ENCODE data around the gene CENPK. TPM values are rescaled to one million over a fixed set of nuclear protein-coding genes. Genes with fewer than 3 reads are reported as not detected.

CENPK gene
- total RNA-seq, 1 experiment from 2014 or later, result 46.0 TPM

GRCh38 chr5:65577141-65577540 lies 14.2 kb upstream of the CENPK start:
- Histone ChIP-seq H2AK5ac (ENCODE audit: insufficient read length, low read length) (no peak overlapping the region), H4K5ac (ENCODE audit: insufficient read length, low read depth, low read length) (no peak overlapping the region), H2BK15ac (ENCODE audit: low read depth, low read length) (no peak overlapping the region), H2BK5ac (ENCODE audit: insufficient read length, low read length) (no peak overlapping the region), H4K20me1 (ENCODE audit: control insufficient read depth, insufficient read depth, insufficient read length) (no peaks in the 10 kb centered on the region), H3K14ac (ENCODE audit: insufficient read depth, low read length) (no peak overlapping the region), H3K79me2 (ENCODE audit: insufficient read depth, low read length) (no peaks in the 10 kb centered on the region), H3K4me1 (ENCODE audit: insufficient read depth, low read length) (no peaks in the 10 kb centered on the region), H3K23me2 (ENCODE audit: insufficient read length, low read depth, low read length, poor library complexity, severe bottlenecking) (no peaks in the 10 kb centered on the region), H3K4me2 (ENCODE audit: insufficient read depth, insufficient read length, low read length) (no peak overlapping the region), H3K27me3 (ENCODE audit: insufficient read depth, low read length) (no peaks in the 10 kb centered on the region), H3K23ac (ENCODE audit: insufficient read length, low read depth, low read length) (no peak overlapping the region), H2AFZ (ENCODE audit: low read length) (no peak overlapping the region), H3K9me3 (ENCODE audit: control insufficient read depth, low read depth, low read length) (no peaks in the 10 kb centered on the region), H3K9ac (ENCODE audit: extremely low read depth, insufficient read length, low read length) (no peak overlapping the region), H4K8ac (replicated peaks; ENCODE audit: insufficient read length, low read depth, low read length) (no peak overlapping the region), H2BK20ac (ENCODE audit: low read depth, low read length, poor library complexity, severe bottlenecking) (no peak overlapping the region), H3K27ac (ENCODE audit: insufficient read length, low read depth, low read length) (no peak overlapping the region), H3K79me1 (ENCODE audit: insufficient read depth, low read depth, low read length, poor library complexity, severe bottlenecking) (no peaks in the 10 kb centered on the region), H3K18ac (ENCODE audit: insufficient read length, low read depth, low read length) (no peak overlapping the region), H2BK12ac (ENCODE audit: insufficient read length, low read depth, low read length) (no peak overlapping the region), H3K4ac (ENCODE audit: low read depth, low read length) (no peak overlapping the region), H3K56ac (ENCODE audit: insufficient read length, low read depth, low read length) (no peak overlapping the region), H2BK120ac (ENCODE audit: low read depth, low read length, poor library complexity, severe bottlenecking) (no peak overlapping the region), H4K91ac (ENCODE audit: insufficient read length, low read depth, low read length) (no peak overlapping the region), H3T11ph (ENCODE audit: low read length) (no peak overlapping the region)
- Mint-ChIP-seq H3K27ac (no peak overlapping the region), H3K4me1 (no peaks in the 10 kb centered on the region), H3K4me3 (no peak overlapping the region), H3K9me3 (no peaks in the 10 kb centered on the region), H3K27me3 (ENCODE audit: low read depth) (no peaks in the 10 kb centered on the region), H3K36me3 (ENCODE audit: insufficient read depth in 1 of 3, low read depth in 3 of 3) (peaks cover 4 to 46% (median 43%) of the 10 kb centered on the region in 3 experiments; a peak in 5 of 7 replicates)
- no peak for TF ChIP-seq CTCF (conservative IDR thresholded peaks at IDR 0.05)
- DNase-seq, result no peak
